Breast epithelium (tissue), 3 donors: ENCODE data around the gene TBC1D1.

ENCODE experiments used
- CTCF ChIP-seq, 3 donors: fragments of 450-650 bp; IDR thresholded peaks; one replicate each; pipeline ENCODE4 v1.5.1; 2016 to 2017; ENCODE audit warnings: antibody characterized with exemption in 3 of 3, mild to moderate bottlenecking in 3 of 3, moderate library complexity in 3 of 3
- POLR2A ChIP-seq: fragments of 450-650 bp; IDR thresholded peaks from one replicate; pipeline ENCODE4 v1.6.1; 2016; ENCODE audit warnings: antibody characterized with exemption, mild to moderate bottlenecking, moderate library complexity
- POLR2AphosphoS5 ChIP-seq, 3 donors: sonication (generic); formaldehyde crosslinking; IDR thresholded peaks; one replicate each; pipeline ENCODE4 v1.6.1; 2017; ENCODE audit warnings: antibody characterized with exemption in 3 of 3

GRCh38 chr4:38004062-38004461 lies 113.2 kb downstream of the TBC1D1 start:
- no peak for TF ChIP-seq CTCF (IDR thresholded peaks at IDR 0.05)
- TF ChIP-seq POLR2AphosphoS5 (IDR thresholded peaks at IDR 0.05) = no peak
- TF ChIP-seq POLR2A = no peak
